Fibroblast of lung (primary cell): ENCODE measurements around the gene PLA2G4F.

Source experiments
- EZH2 ChIP-seq: IDR thresholded peaks from 2 replicates; pipeline ENCODE4 v1.5.1; 2012; ENCODE audit warnings: low read length, control low read depth, mild to moderate bottlenecking; ENCODE audit errors: missing control alignments
- TF ChIP-seq, protein P1 (sequence below), 2 donors: IDR thresholded peaks in 1 of 2; conservative IDR thresholded peaks in 1 of 2; 1 replicate in 1 of 2; 2 replicates in 1 of 2; pipeline ENCODE4 v1.5.1; 2011 to 2012; ENCODE audit warnings: low read length in 2 of 2, control low read depth in 1 of 2, inconsistent platforms in 1 of 2, low read depth in 1 of 2, mild to moderate bottlenecking in 1 of 2

DNA sequence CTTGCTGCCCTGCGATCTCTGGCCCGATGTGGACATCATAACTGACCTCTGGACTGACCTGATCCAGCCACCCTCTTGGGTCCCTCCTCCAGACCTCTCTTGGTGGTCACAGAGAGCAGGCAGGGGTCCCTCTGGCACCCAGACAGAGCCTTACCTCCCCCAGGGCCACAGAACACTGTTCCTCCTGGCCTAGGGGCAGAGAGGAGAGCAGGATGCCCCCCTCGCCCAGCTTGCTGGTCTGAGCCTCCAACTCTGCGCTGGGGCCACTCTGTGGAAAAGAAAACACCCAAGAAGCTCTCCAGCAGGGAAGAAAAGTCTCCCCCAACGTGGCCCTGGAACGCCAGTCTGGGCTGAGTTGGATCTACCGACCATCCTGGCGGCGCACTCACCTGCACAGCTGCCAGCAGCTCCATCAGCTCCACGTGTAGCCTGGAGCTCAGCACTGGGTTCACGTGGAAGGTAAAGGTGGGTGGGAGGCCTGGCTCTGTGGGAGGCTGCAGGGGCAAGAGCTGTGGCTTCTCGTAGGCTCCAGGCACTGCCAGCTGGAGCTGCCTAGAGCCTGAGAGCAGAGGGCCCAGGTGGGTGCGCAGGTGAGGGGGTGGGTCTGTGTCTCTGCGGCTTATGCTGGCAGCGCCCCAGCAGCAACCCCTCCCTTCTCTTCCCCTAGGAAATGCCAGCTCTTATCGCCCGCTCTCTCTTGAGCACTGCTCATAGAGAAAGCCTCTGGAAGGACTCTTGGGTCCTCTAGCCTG is 6.0 kb downstream of the PLA2G4F start:
- TF ChIP-seq, protein P1, sequence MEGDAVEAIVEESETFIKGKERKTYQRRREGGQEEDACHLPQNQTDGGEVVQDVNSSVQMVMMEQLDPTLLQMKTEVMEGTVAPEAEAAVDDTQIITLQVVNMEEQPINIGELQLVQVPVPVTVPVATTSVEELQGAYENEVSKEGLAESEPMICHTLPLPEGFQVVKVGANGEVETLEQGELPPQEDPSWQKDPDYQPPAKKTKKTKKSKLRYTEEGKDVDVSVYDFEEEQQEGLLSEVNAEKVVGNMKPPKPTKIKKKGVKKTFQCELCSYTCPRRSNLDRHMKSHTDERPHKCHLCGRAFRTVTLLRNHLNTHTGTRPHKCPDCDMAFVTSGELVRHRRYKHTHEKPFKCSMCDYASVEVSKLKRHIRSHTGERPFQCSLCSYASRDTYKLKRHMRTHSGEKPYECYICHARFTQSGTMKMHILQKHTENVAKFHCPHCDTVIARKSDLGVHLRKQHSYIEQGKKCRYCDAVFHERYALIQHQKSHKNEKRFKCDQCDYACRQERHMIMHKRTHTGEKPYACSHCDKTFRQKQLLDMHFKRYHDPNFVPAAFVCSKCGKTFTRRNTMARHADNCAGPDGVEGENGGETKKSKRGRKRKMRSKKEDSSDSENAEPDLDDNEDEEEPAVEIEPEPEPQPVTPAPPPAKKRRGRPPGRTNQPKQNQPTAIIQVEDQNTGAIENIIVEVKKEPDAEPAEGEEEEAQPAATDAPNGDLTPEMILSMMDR (conservative IDR thresholded peaks at IDR 0.05 in 1 of 2, IDR thresholded peaks at IDR 0.05 in 1 of 2; ENCODE audit: low read depth in 1 of 2, low read length in 2 of 2), result no peak
- no peak for TF ChIP-seq EZH2
